ENCODE measurements around the gene GPR85.

DNA sequence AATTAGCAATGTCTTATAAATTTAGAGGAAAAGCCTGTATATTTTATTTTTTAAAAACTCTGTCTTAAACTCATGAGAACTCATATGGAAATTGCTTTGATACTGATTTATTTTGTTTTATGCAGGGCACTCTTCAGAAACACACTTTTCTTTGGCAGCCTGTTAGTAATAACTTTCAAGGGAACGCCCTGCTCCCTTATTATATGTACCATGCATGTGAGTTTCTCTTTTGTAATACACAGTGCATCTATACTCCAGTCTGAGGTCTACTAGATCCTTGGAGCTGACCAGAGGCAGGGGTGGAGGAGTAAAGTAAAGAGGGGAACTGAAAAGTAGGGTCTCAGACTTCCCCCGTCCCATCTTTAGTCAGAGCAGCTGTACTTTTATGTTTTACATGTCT, 40.2 kb downstream of the GPR85 start:
- TF ChIP-seq CREB1 (IDR thresholded peaks at IDR 0.05; ENCODE audit: low read depth) (no peak), REST (IDR thresholded peaks at IDR 0.05; ENCODE audit: low read depth) (no peak), USF1 (IDR thresholded peaks at IDR 0.05) (no peak), RAD21 (IDR thresholded peaks at IDR 0.05; ENCODE audit: low read depth) (no peak), CEBPB (IDR thresholded peaks at IDR 0.05) (no peak), EP300 (IDR thresholded peaks at IDR 0.05; ENCODE audit: borderline replicate concordance) (no peak), NFIC (IDR thresholded peaks at IDR 0.05) (no peak), YY1 (IDR thresholded peaks at IDR 0.05; ENCODE audit: low read depth) (no peak), FOXM1 (IDR thresholded peaks at IDR 0.05; ENCODE audit: borderline replicate concordance, low read depth) (no peak), TCF12 (IDR thresholded peaks at IDR 0.05; ENCODE audit: low read depth) (no peak), ZBTB7A (IDR thresholded peaks at IDR 0.05; ENCODE audit: low read depth) (no peak), EGR1 (IDR thresholded peaks at IDR 0.05) (no peak), TEAD4 (IDR thresholded peaks at IDR 0.05) (no peak)
- TF ChIP-seq, protein P1, sequence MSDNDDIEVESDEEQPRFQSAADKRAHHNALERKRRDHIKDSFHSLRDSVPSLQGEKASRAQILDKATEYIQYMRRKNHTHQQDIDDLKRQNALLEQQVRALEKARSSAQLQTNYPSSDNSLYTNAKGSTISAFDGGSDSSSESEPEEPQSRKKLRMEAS (IDR thresholded peaks at IDR 0.05): no peak

All from Ishikawa (cell line).